CD14-positive monocyte (primary cell): ENCODE data around the gene ISCA1. TPM values are rescaled to one million over a fixed set of nuclear protein-coding genes. Genes with fewer than 3 reads are reported as not detected.

Experiments
- DNase-seq, 3 donors: peaks; one replicate each; pipeline ENCODE4 v3.0.0-alpha.2; 2011 to 2022
- H2AFZ ChIP-seq: 2 replicates; pipeline ENCODE4 v1.6.0; 2012; ENCODE audit warnings: mild to moderate bottlenecking, low read depth, low read length, inconsistent platforms; ENCODE audit not compliant: insufficient read depth, poor library complexity, severe bottlenecking
- H3K27ac ChIP-seq, 2 donors: 1 replicate in 1 of 2; 2 replicates in 1 of 2; pipeline ENCODE4 v1.5.1; 2012 to 2013; ENCODE audit warnings: low read length in 2 of 2, control low read depth in 1 of 2, inconsistent platforms in 1 of 2, low read depth in 1 of 2, mild to moderate bottlenecking in 1 of 2
- H3K27me3 ChIP-seq, 2 donors: one replicate each; pipeline versions ENCODE4 v1.6.0 to v1.6.1; 2011 to 2013; ENCODE audit warnings: low read length in 2 of 2; ENCODE audit not compliant: control insufficient read depth in 2 of 2, insufficient read depth in 2 of 2
- H3K36me3 ChIP-seq, 2 donors: replicated peaks in 1 of 2; 1 replicate in 1 of 2; 2 replicates in 1 of 2; pipeline versions ENCODE4 v1.5.1 to v1.6.1; 2012 to 2013; ENCODE audit warnings: low read length in 2 of 2, control low read depth in 1 of 2, inconsistent platforms in 1 of 2, mild to moderate bottlenecking in 1 of 2; ENCODE audit not compliant: insufficient read depth in 2 of 2, control insufficient read depth in 1 of 2
- H3K4me1 ChIP-seq, 2 donors: 1 replicate in 1 of 2; 2 replicates in 1 of 2; pipeline versions ENCODE4 v1.5.1 to v1.6.1; 2012 to 2013; ENCODE audit warnings: low read length in 2 of 2, control low read depth in 1 of 2, inconsistent platforms in 1 of 2, mild to moderate bottlenecking in 1 of 2, moderate library complexity in 1 of 2; ENCODE audit not compliant: insufficient read depth in 2 of 2, control insufficient read depth in 1 of 2
- H3K4me2 ChIP-seq: replicated peaks from 2 replicates; pipeline ENCODE3; 2012; ENCODE audit warnings: low read length, moderate library complexity, mild to moderate bottlenecking; ENCODE audit not compliant: poor library complexity, severe bottlenecking; ENCODE audit errors: extremely low read depth
- H3K4me3 ChIP-seq, 3 experiments: fragments of 200-600 bp in 1 of 3; sonication (generic) in 1 of 3; replicated peaks in 1 of 3; 1 replicate in 2 of 3; 2 replicates in 1 of 3; pipeline ENCODE4 v1.5.1; 2011 to 2013; ENCODE audit warnings: low read length in 3 of 3, mild to moderate bottlenecking in 3 of 3, control low read depth in 2 of 3, low read depth in 2 of 3, inconsistent platforms in 1 of 3, moderate library complexity in 1 of 3
- H3K79me2 ChIP-seq: 2 replicates; pipeline ENCODE4 v1.6.0; 2012; ENCODE audit warnings: mild to moderate bottlenecking, control low read depth, inconsistent platforms, low read length, moderate library complexity; ENCODE audit not compliant: insufficient read depth
- H3K9ac ChIP-seq: 2 replicates; pipeline ENCODE4 v1.6.0; 2017; ENCODE audit warnings: low read length, mild to moderate bottlenecking; ENCODE audit not compliant: insufficient read depth, poor library complexity, severe bottlenecking
- H3K9me3 ChIP-seq, 2 donors: replicated peaks in 1 of 2; 1 replicate in 1 of 2; 2 replicates in 1 of 2; pipeline versions ENCODE4 v1.5.1 to v1.6.1; 2012 to 2013; ENCODE audit warnings: low read length in 2 of 2, control low read depth in 1 of 2; ENCODE audit not compliant: control insufficient read depth in 1 of 2, insufficient read depth in 1 of 2
- H4K20me1 ChIP-seq: 2 replicates; pipeline ENCODE4 v1.6.0; 2012; ENCODE audit warnings: mild to moderate bottlenecking, low read length, control low read depth, moderate library complexity; ENCODE audit not compliant: insufficient read depth
- H3K27ac Mint-ChIP-seq, 7 donors: one replicate each; pipeline ENCODE4 v1.8.0; 2020; ENCODE audit warnings: mild to moderate bottlenecking in 7 of 7, mixed read lengths in 7 of 7, moderate library complexity in 6 of 7, inconsistent platforms in 2 of 7
- H3K27me3 Mint-ChIP-seq, 3 donors: one replicate each; pipeline ENCODE4 v1.8.0; 2021 to 2022; ENCODE audit warnings: low read depth in 3 of 3, mild to moderate bottlenecking in 3 of 3, mixed read lengths in 3 of 3, moderate library complexity in 3 of 3, inconsistent platforms in 1 of 3
- H3K36me3 Mint-ChIP-seq, 2 donors: one replicate each; pipeline ENCODE4 v1.8.0; 2020; ENCODE audit warnings: mixed read lengths in 2 of 2, inconsistent platforms in 1 of 2, mild to moderate bottlenecking in 1 of 2
- H3K4me1 Mint-ChIP-seq: one replicate; pipeline ENCODE4 v1.8.0; 2020; ENCODE audit warnings: mild to moderate bottlenecking, mixed read lengths
- H3K4me3 Mint-ChIP-seq, 2 donors: one replicate each; pipeline ENCODE4 v1.8.0; 2020; ENCODE audit warnings: mild to moderate bottlenecking in 2 of 2, mixed read lengths in 2 of 2, moderate library complexity in 1 of 2
- H3K9me3 Mint-ChIP-seq, 7 donors: one replicate each; pipeline ENCODE4 v1.8.0; 2020 to 2022; ENCODE audit warnings: mixed read lengths in 7 of 7, mild to moderate bottlenecking in 6 of 7, moderate library complexity in 6 of 7, inconsistent platforms in 2 of 7
- CTCF ChIP-seq: fragments of 200-600 bp; IDR thresholded peaks from one replicate; pipeline ENCODE4 v1.8.0; 2022; ENCODE audit warnings: antibody characterized with exemption, mild to moderate bottlenecking
- WGBS: methylation state at CpG from one replicate; pipeline ENCODE4 v1.1.5; 2013; ENCODE audit warnings: missing lambda C conversion rate; ENCODE audit not compliant: insufficient coverage; 5-methylcytosine and 5-hydroxymethylcytosine counted together
- intact Hi-C, 2 donors: fragments of 100-400 bp; cut with micrococcal nuclease; formaldehyde crosslinking; loops; one replicate each; pipeline versions ENCODE4 v1.15.0 to v1.15.1; 2023
- polyA plus RNA-seq, 3 donors: library from polyadenylated mRNA; depleted of rRNA in 1 of 3; unstranded in 2 of 3; stranded (reverse) in 1 of 3; fragments of 300-500 nt in 2 of 3; fragments of >200 nt in 1 of 3; fragmentation: Illumina TruSeq in 2 of 3; gene quantifications; 1 replicate in 2 of 3; 2 replicates in 1 of 3; pipeline ENCODE4 v1.2.3, GENCODE V29; 2012 to 2021
- small RNA-seq: library from RNA; depleted of rRNA; stranded (forward); fragments of <200 nt; gene quantifications from one replicate; pipeline ENCODE3, GENCODE V24; 2012; ENCODE audit warnings: low read depth; ENCODE audit not compliant: insufficient read length

The ISCA1 gene
- polyA plus RNA-seq, 3 donors, result 13.2 to 46.7 (median 36.9) TPM

DNA sequence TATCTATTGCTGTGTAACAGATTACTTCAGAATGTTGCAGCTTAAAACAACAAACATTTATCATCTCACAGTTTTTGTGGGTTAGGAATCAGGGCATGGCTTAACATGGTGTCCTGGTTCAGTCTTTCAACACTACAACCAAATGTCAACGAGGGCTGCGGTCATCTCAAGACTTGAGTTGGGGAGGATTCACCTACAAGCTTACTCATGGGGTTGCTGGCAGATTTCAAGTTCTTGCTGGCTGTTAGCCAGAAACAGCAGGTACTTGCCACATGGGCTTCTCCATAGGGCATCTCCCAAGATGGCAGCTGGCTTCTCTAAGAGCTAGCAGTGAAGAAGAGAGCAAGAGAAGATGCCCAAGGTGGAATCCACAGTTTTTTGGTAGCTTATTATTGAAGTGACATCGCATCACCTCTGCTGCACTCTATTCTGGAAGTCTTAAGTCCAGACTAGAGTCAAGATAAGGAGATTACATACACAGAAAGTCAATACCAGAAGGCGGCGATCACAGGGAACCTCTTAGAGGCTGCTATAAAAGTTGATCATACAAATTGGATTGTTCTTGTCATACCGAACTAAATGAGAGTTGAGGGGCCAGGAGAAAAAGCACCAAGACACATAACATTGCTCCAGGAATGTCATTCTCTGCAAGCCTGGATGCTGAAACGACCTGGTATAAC is 65.1 kb downstream of the ISCA1 start:
- Mint-ChIP-seq H3K36me3 (no peaks in the 10 kb centered on the region), H3K4me1 (no peaks in the 10 kb centered on the region), H3K27me3 (peaks cover 2 to 6% (median 3%) of the 10 kb centered on the region in 3 donors), H3K4me3 (no peak overlapping the region), H3K9me3 (no peaks in the 10 kb centered on the region), H3K27ac (no peak overlapping the region)
- no peaks in the 10 kb centered on the region for H3K79me2 ChIP-seq
- DNase-seq, result no peak
- H3K9ac ChIP-seq, result no peak overlapping the region
- H3K4me1 ChIP-seq, result no peaks in the 10 kb centered on the region
- no peak overlapping the region for H3K4me3 ChIP-seq
- no peak overlapping the region for H3K4me2 ChIP-seq
- H3K36me3 ChIP-seq, result no peaks in the 10 kb centered on the region
- no peaks in the 10 kb centered on the region for H4K20me1 ChIP-seq
- TF ChIP-seq CTCF, result no peak
- H3K9me3 ChIP-seq, result no peaks in the 10 kb centered on the region
- no peak overlapping the region for H2AFZ ChIP-seq
- intact Hi-C loops, result no loop called here
- WGBS, result 92% methylated on average over 4 of the region's 7 CpGs
- no peaks in the 10 kb centered on the region for H3K27me3 ChIP-seq
- no peak overlapping the region for H3K27ac ChIP-seq

Small RNA genes lying within 50 kb of the gene (small RNA-seq; reads per million reads assigned to genes)
- gene AL137849.1 (not detected), gene RN7SKP264 (not detected)

Other genes with a start within 250 kb of the ISCA1 start
- gene GOLM1, start 183.0 kb downstream of the ISCA1 start, polyA plus RNA-seq, result 10 to 100 TPM; 10.4 to 27.5 (median 12.9) TPM
- gene C9orf153, start 22.9 kb downstream of the ISCA1 start, polyA plus RNA-seq, result not detected
- 10 to 100 TPM; 14.2 to 51.6 (median 27.9) TPM for gene TUT7, start 71.9 kb upstream of the ISCA1 start, polyA plus RNA-seq